Right atrium auricular region (tissue), 2 donors: Measurements from ENCODE around the gene GRAMD1A. TPM values are rescaled to one million over a fixed set of nuclear protein-coding genes. Genes with fewer than 3 reads are reported as not detected.

ENCODE experiments used
- DNase-seq: peaks from one replicate; pipeline ENCODE4 v3.0.0-alpha.2; 2019; ENCODE audit warnings: low spot score
- H3K27ac ChIP-seq, 2 donors: fragments of 200-600 bp; sonication (generic); 1 replicate in 1 of 2; 2 replicates in 1 of 2; pipeline ENCODE4 v1.5.1; 2016 to 2019
- H3K27me3 ChIP-seq, 2 donors: fragments of 200-600 bp; sonication (generic); one replicate each; pipeline versions ENCODE4 v1.5.1 to v1.6.0; 2017 to 2019
- H3K36me3 ChIP-seq: fragments of 200-600 bp; sonication (generic); one replicate; pipeline ENCODE4 v1.5.1; 2016
- H3K4me1 ChIP-seq, 2 donors: fragments of 200-600 bp; sonication (generic); one replicate each; pipeline versions ENCODE4 v1.5.1 to v1.6.0; 2017 to 2019
- H3K4me3 ChIP-seq, 2 donors: fragments of 200-600 bp; sonication (generic); 1 replicate in 1 of 2; 2 replicates in 1 of 2; pipeline ENCODE4 v1.5.1; 2017 to 2019; ENCODE audit warnings: mild to moderate bottlenecking in 1 of 2, moderate library complexity in 1 of 2
- H3K9me3 ChIP-seq, 2 donors: fragments of 200-600 bp; sonication (generic); one replicate each; pipeline ENCODE4 v1.5.1; 2019
- total RNA-seq, 2 donors: library from RNA; depleted of rRNA; stranded (reverse); fragments of >200 nt; gene quantifications; one replicate each; pipeline ENCODE4 v1.1.0, GENCODE V29; 2016
- TF ChIP-seq, protein P1 (sequence below), 2 donors: fragments of 200-600 bp; sonication (generic); IDR thresholded peaks; one replicate each; pipeline ENCODE4 v1.5.1; 2019; ENCODE audit warnings: antibody characterized with exemption in 2 of 2

Gene GRAMD1A
- total RNA-seq, 2 donors from 2014 or later: 29.6 to 37.7 TPM

DNA sequence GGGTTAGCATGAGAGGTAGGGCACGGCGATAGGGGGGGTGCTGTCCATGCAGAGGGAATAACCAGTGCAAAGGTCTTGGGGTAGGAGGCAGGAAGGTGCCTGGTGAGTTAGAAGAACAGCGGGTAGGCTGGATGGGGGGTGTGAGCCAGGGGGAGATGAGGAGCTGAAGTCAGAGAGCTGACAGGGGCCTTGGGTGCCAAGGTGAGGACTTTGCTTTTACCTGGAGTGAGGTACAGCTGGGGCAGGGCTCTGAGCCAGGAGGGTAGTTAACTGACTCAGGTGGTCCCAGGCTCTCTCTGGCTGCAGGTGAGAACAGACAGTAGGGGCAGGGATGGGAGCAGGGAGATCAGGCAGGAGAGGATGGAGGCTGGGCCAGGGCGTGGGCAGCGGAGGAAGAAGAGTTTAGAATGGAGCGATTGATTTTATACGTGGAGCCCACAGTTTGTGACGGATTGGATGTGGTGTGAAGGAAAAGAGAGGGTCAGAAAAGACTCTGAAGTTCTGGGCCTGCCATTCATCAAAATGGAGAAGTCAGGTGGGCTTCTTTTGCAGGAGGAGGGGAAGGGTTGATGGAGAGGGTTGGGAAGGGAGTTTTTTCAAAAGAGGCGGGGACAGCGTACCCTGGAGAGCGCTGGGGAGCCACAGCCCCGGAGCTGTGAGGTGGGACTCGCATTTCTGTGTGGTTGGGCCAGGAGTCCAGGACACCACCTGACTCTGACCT is 1.2 kb upstream of the GRAMD1A start:
- H3K36me3 ChIP-seq: no peaks in the 10 kb centered on the region
- no peak for DNase-seq
- TF ChIP-seq, protein P1, sequence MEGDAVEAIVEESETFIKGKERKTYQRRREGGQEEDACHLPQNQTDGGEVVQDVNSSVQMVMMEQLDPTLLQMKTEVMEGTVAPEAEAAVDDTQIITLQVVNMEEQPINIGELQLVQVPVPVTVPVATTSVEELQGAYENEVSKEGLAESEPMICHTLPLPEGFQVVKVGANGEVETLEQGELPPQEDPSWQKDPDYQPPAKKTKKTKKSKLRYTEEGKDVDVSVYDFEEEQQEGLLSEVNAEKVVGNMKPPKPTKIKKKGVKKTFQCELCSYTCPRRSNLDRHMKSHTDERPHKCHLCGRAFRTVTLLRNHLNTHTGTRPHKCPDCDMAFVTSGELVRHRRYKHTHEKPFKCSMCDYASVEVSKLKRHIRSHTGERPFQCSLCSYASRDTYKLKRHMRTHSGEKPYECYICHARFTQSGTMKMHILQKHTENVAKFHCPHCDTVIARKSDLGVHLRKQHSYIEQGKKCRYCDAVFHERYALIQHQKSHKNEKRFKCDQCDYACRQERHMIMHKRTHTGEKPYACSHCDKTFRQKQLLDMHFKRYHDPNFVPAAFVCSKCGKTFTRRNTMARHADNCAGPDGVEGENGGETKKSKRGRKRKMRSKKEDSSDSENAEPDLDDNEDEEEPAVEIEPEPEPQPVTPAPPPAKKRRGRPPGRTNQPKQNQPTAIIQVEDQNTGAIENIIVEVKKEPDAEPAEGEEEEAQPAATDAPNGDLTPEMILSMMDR (IDR thresholded peaks at IDR 0.05): no peak
- peaks cover 0 to 69% of the 10 kb centered on the region in 2 donors for H3K4me1 ChIP-seq
- H3K27me3 ChIP-seq: no peaks in the 10 kb centered on the region
- no peaks in the 10 kb centered on the region for H3K9me3 ChIP-seq
- H3K27ac ChIP-seq: peak overlapping the region; percentile 98
- H3K4me3 ChIP-seq: peak overlapping the region; percentile 73 to 97

DNA sequence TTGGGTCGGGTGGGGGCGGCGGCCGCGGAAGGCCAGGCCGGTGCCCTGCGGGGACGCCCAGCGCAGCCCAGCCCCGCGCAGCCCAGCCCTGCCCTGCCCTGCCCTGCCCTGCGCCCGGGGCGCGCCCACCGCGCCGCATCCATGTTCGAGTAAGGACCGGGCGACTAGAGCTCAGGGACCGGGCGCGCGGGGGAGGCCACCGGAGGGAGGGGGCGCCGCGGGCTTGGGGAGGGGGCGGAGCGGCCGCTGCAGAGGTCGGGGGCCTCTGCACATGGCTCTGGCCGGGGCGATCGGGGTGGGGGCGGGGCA is 169 bp downstream of the GRAMD1A start:
- Histone ChIP-seq H3K4me3 (peak overlapping the region; percentile 73 to 97), H3K4me1 (peaks cover 0 to 67% of the 10 kb centered on the region in 2 donors), H3K36me3 (no peaks in the 10 kb centered on the region), H3K27me3 (no peaks in the 10 kb centered on the region), H3K27ac (peak overlapping the region; percentile 98), H3K9me3 (no peaks in the 10 kb centered on the region)
- no peak for DNase-seq
- TF ChIP-seq, protein P1 (IDR thresholded peaks at IDR 0.05): no peak

DNA sequence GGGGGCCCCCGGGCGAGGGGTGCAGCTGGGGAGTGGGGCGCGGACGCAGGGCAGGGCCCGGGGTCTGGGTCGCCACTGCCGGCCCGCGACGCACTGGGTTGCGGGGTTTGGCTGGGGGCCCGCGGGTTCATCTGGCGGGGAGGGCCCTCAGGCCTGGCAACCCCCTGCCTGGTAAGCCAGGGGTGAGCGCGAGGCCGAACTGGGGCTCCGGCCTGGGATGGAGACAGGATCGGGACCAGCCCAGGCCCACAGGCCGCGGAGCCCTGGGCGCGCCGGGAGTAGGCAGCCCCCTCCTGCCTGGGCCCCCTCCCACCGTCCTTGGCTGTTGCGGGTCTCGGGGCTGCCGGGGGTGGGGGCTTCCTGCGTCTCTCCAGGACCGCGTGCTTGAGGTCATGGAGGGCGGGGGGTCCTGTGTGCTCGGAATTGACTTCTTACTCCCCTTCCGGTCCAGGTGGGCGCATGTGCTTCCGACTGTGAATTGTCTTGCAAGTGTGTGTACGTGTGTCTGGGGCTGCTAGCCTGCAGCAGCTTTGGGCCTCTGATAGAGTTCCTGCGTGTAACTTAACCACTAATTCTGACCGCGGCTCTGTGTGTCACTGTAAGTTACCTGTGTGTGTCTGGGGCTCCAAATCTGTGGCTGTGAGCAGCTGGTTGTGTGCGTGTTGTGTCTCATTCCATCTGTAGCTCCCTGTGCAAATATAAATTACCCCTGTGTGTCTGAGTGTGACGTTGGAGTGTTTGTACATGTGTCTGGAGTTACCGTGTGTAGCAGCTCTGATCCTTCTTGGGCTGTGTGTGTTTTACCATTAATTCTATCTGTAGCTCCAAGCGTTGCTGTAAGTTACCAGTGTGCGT is 751 bp downstream of the GRAMD1A start:
- TF ChIP-seq, protein P1 (IDR thresholded peaks at IDR 0.05): no peak
- Histone ChIP-seq H3K27me3 (no peaks in the 10 kb centered on the region), H3K4me1 (peaks cover 0 to 69% of the 10 kb centered on the region in 2 donors), H3K27ac (peak overlapping the region; percentile 98), H3K36me3 (no peaks in the 10 kb centered on the region), H3K4me3 (peak overlapping the region; percentile 73 to 97), H3K9me3 (no peaks in the 10 kb centered on the region)
- no peak for DNase-seq

DNA sequence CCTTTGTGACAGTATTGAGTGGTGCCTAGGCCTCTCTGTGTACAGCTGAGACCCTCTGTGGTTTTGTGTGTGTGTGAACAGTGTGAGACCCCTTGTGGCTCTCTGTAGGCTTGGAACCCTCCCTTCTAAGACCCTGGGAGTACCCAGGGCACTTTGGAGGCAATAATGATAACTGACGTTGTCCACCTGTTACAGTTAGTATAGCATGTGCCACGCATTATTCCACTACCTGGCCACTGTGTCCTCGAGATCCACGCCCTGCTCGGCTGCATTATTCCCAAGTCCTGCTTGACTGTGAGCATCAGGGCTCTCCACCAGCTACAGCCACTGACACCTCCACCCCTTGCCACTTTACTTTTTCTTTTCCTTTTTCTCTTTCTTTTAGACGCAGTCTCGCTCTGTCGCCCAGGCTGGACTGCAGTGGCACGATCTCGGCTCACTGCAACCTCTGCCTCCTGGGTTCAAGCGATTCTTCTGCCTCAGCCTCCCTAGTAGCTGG is 2.0 kb downstream of the GRAMD1A start:
- H3K27ac ChIP-seq: no peak overlapping the region
- no peaks in the 10 kb centered on the region for H3K27me3 ChIP-seq
- no peaks in the 10 kb centered on the region for H3K36me3 ChIP-seq
- DNase-seq: no peak
- peaks cover 0 to 77% of the 10 kb centered on the region in 2 donors for H3K4me1 ChIP-seq
- H3K9me3 ChIP-seq: no peaks in the 10 kb centered on the region
- no peak overlapping the region for H3K4me3 ChIP-seq
- TF ChIP-seq, protein P1 (IDR thresholded peaks at IDR 0.05): no peak

DNA sequence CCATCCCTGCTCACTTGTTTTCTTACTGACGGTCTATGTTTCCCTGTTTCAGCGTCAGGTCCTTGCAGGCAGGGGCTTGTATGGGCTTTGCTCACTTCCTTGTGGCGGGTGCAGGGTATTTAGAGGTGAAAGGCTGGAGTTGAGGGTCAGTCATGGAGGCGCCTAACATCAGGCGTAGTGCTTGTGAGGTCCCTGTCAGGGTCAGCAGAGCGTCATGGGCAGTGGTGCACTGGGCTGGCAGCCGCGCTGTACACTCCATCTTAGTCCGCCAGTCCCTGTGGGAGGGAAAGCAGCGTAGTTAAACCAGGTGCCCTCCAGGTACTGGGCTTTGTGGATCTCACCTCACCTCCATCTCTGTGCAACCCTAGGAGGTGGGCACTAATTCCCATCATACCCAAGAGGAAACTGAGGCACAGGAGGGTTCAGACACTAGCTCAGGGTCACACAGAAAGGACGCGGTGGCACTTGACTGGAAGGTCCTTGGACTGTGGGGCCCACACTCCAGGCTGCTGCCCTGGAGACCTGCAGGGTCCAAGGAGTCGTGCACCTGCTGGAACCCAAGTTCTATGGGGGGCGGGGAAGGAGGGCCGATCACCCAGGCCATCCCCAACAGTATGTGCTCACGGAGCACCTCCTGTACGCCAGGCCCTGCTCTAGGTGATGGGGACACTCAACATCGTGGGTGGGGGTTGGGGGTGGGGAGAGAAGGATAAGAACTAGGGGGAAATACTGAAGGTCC is 4.6 kb downstream of the GRAMD1A start:
- H3K4me3 ChIP-seq: no peak overlapping the region
- no peaks in the 10 kb centered on the region for H3K27me3 ChIP-seq
- peaks cover 0 to 66% of the 10 kb centered on the region in 2 donors for H3K4me1 ChIP-seq
- H3K27ac ChIP-seq: peak overlapping the region in 1 of 2 donors; percentile 12
- H3K9me3 ChIP-seq: no peaks in the 10 kb centered on the region
- no peak for DNase-seq
- H3K36me3 ChIP-seq: peaks cover 7% of the 10 kb centered on the region
- TF ChIP-seq, protein P1 (IDR thresholded peaks at IDR 0.05): no peak
